ENCODE measurements around the gene GZMA.

DNA sequence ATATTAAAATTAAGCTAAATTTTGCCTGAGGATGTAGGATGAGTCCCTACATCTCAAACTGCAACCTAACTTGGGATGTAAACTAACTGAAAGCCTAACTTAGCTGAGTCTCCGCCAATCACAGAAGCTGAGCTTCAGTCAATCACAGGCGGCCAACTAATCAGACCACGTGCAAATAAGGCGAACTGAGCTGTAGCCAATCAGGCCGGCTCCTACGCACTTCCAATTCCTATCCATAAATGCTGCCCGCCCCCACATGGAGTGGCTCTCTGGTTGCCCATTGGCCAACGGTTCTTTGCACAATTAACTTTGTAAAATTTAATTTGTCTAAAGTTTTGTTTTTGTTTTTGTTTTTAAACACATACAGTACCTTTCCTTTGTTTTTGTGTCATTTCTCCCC is 43.6 kb downstream of the GZMA start:
- TF ChIP-seq, protein P1, sequence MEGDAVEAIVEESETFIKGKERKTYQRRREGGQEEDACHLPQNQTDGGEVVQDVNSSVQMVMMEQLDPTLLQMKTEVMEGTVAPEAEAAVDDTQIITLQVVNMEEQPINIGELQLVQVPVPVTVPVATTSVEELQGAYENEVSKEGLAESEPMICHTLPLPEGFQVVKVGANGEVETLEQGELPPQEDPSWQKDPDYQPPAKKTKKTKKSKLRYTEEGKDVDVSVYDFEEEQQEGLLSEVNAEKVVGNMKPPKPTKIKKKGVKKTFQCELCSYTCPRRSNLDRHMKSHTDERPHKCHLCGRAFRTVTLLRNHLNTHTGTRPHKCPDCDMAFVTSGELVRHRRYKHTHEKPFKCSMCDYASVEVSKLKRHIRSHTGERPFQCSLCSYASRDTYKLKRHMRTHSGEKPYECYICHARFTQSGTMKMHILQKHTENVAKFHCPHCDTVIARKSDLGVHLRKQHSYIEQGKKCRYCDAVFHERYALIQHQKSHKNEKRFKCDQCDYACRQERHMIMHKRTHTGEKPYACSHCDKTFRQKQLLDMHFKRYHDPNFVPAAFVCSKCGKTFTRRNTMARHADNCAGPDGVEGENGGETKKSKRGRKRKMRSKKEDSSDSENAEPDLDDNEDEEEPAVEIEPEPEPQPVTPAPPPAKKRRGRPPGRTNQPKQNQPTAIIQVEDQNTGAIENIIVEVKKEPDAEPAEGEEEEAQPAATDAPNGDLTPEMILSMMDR (conservative IDR thresholded peaks at IDR 0.05; ENCODE audit: low read depth in 2 of 2), result no peak
- TF ChIP-seq EZH2 (IDR thresholded peaks at IDR 0.05; ENCODE audit: low read depth, unreplicated experiment), result no peak
- TF ChIP-seq POLR2AphosphoS5 (IDR thresholded peaks at IDR 0.05; ENCODE audit: low read depth), result no peak
- no peak for TF ChIP-seq EZH2phosphoT487 (IDR thresholded peaks at IDR 0.05; ENCODE audit: unreplicated experiment)
- no peak for TF ChIP-seq ZNF114 (CRISPR knock-in tag; IDR thresholded peaks at IDR 0.05)
- no peak for TF ChIP-seq JUNB (IDR thresholded peaks at IDR 0.05; ENCODE audit: unreplicated experiment)
- TF ChIP-seq STAT1 (IDR thresholded peaks at IDR 0.05; ENCODE audit: unreplicated experiment), result no peak
- TF ChIP-seq, protein P2, sequence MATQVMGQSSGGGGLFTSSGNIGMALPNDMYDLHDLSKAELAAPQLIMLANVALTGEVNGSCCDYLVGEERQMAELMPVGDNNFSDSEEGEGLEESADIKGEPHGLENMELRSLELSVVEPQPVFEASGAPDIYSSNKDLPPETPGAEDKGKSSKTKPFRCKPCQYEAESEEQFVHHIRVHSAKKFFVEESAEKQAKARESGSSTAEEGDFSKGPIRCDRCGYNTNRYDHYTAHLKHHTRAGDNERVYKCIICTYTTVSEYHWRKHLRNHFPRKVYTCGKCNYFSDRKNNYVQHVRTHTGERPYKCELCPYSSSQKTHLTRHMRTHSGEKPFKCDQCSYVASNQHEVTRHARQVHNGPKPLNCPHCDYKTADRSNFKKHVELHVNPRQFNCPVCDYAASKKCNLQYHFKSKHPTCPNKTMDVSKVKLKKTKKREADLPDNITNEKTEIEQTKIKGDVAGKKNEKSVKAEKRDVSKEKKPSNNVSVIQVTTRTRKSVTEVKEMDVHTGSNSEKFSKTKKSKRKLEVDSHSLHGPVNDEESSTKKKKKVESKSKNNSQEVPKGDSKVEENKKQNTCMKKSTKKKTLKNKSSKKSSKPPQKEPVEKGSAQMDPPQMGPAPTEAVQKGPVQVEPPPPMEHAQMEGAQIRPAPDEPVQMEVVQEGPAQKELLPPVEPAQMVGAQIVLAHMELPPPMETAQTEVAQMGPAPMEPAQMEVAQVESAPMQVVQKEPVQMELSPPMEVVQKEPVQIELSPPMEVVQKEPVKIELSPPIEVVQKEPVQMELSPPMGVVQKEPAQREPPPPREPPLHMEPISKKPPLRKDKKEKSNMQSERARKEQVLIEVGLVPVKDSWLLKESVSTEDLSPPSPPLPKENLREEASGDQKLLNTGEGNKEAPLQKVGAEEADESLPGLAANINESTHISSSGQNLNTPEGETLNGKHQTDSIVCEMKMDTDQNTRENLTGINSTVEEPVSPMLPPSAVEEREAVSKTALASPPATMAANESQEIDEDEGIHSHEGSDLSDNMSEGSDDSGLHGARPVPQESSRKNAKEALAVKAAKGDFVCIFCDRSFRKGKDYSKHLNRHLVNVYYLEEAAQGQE (IDR thresholded peaks at IDR 0.05; ENCODE audit: unreplicated experiment), result no peak
- no peak for TF ChIP-seq CREB1 (CRISPR knock-in tag; IDR thresholded peaks at IDR 0.05; ENCODE audit: low read depth)
